SU-DHL-6 (cell line): ENCODE results near the gene ABCB9.

Experiments
- EZH2phosphoT487 ChIP-seq: fragments of 200-600 bp; sonication (generic), shearing (Covaris generic); conservative IDR thresholded peaks from 2 replicates; pipeline ENCODE4 v1.6.1; 2018; ENCODE audit warnings: mild to moderate bottlenecking, antibody characterized with exemption, low read length, moderate library complexity, mixed read lengths
- TF ChIP-seq, protein P1 (sequence below): fragments of 200-600 bp; sonication (generic); IDR thresholded peaks from one replicate; pipeline ENCODE4 v1.5.1; 2017; ENCODE audit warnings: antibody characterized with exemption, mild to moderate bottlenecking, low read length, moderate library complexity; ENCODE audit not compliant: insufficient read depth, poor library complexity, severe bottlenecking

DNA sequence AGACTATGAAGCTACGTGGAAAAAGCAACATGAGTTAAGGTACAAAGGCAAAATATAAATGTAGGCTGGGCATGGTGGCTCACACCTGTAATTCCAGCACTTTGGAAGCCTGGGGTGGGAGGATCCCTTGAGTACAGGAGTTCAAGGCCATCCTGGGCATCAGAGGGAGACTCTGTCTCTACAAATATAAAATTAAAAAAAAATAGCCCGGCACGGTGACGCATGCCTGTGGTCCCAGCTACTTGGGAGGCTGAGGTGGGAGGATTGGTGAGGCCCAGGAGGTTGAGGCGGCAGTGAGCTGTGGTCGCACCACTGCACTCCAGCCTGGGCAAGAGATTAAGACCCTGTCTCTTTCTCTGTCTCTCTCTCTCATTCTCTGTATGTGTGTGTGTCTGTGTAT lies 66.4 kb downstream of the ABCB9 start:
- TF ChIP-seq, protein P1, sequence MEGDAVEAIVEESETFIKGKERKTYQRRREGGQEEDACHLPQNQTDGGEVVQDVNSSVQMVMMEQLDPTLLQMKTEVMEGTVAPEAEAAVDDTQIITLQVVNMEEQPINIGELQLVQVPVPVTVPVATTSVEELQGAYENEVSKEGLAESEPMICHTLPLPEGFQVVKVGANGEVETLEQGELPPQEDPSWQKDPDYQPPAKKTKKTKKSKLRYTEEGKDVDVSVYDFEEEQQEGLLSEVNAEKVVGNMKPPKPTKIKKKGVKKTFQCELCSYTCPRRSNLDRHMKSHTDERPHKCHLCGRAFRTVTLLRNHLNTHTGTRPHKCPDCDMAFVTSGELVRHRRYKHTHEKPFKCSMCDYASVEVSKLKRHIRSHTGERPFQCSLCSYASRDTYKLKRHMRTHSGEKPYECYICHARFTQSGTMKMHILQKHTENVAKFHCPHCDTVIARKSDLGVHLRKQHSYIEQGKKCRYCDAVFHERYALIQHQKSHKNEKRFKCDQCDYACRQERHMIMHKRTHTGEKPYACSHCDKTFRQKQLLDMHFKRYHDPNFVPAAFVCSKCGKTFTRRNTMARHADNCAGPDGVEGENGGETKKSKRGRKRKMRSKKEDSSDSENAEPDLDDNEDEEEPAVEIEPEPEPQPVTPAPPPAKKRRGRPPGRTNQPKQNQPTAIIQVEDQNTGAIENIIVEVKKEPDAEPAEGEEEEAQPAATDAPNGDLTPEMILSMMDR = no peak
- TF ChIP-seq EZH2phosphoT487 = no peak
